IMR-90 (cell line): Measurements from ENCODE around the gene UACA. TPM values are rescaled to one million over a fixed set of nuclear protein-coding genes. Genes with fewer than 3 reads are reported as not detected.

ENCODE experiments used
- ATAC-seq: fragments of 200-7000 bp; cut with Tn5 transposase; 2 replicates; pipeline ENCODE4 v1.9.1; 2020; ENCODE audit warnings: low read depth, mild to moderate bottlenecking, moderate library complexity
- BruUV-seq: library from RNA; stranded (reverse); fragments of 400-500 nt; replicated peaks from 2 replicates; lab custom pipeline; 2021; lab: Mats Ljungman, UMichigan
- CTCF ChIA-PET: fragments of 300-600 bp; formaldehyde crosslinking; extraction: SDS; loops from one replicate; lab custom pipeline; 2021; ENCODE audit warnings: antibody characterized with exemption; lab: Yijun Ruan, JAX
- POLR2A ChIA-PET: fragments of 300-600 bp; sonication (Branson Sonifier 250); formaldehyde crosslinking; loops from one replicate; lab custom pipeline; 2022; ENCODE audit warnings: antibody characterized with exemption; ENCODE audit not compliant: unreplicated experiment; lab: Charles Lee
- DNase-seq: peaks from one replicate; pipeline ENCODE4 v3.0.0; 2013
- H2AFZ ChIP-seq: replicated peaks from 2 replicates; pipeline ENCODE3; 2013; ENCODE audit warnings: low read length, mild to moderate bottlenecking; ENCODE audit not compliant: poor library complexity
- H2AK5ac ChIP-seq: 2 replicates; pipeline ENCODE4 v1.6.1; 2013; ENCODE audit warnings: low read depth, low read length, inconsistent platforms
- H2AK9ac ChIP-seq: replicated peaks from 2 replicates; pipeline ENCODE3; 2013; ENCODE audit warnings: mild to moderate bottlenecking, low read depth, low read length, moderate library complexity; ENCODE audit not compliant: poor library complexity
- H2BK120ac ChIP-seq: 2 replicates; pipeline ENCODE4 v1.6.1; 2013; ENCODE audit warnings: low read depth, low read length, inconsistent platforms
- H2BK15ac ChIP-seq: 3 replicates; pipeline ENCODE4 v1.6.1; 2013; ENCODE audit warnings: low read depth, low read length, inconsistent platforms
- H2BK20ac ChIP-seq: 2 replicates; pipeline ENCODE4 v1.6.1; 2013; ENCODE audit warnings: low read depth, mild to moderate bottlenecking, inconsistent platforms, low read length, moderate library complexity
- H2BK5ac ChIP-seq: 2 replicates; pipeline ENCODE4 v1.6.1; 2013; ENCODE audit warnings: mild to moderate bottlenecking, low read depth, low read length, inconsistent platforms; ENCODE audit not compliant: poor library complexity, severe bottlenecking
- H3K14ac ChIP-seq: replicated peaks from 2 replicates; pipeline ENCODE4 v1.6.1; 2013; ENCODE audit warnings: low read depth, low read length, inconsistent platforms
- H3K18ac ChIP-seq: 2 replicates; pipeline ENCODE4 v1.6.1; 2013; ENCODE audit warnings: low read depth, low read length, control low read depth
- H3K23ac ChIP-seq: 2 replicates; pipeline ENCODE4 v1.6.1; 2013; ENCODE audit warnings: low read depth, low read length, inconsistent platforms
- H3K27ac ChIP-seq: 2 replicates; pipeline ENCODE4 v1.5.1; 2013; ENCODE audit warnings: mild to moderate bottlenecking, control low read depth, low read length; ENCODE audit not compliant: insufficient read depth
- H3K27me3 ChIP-seq: 2 replicates; pipeline ENCODE4 v1.6.1; 2013; ENCODE audit warnings: low read length; ENCODE audit not compliant: control insufficient read depth, insufficient read depth
- H3K36me3 ChIP-seq: 2 replicates; pipeline ENCODE4 v1.6.1; 2013; ENCODE audit warnings: low read length, mixed read lengths; ENCODE audit not compliant: control insufficient read depth, insufficient read depth
- H3K4ac ChIP-seq: 2 replicates; pipeline ENCODE4 v1.6.1; 2013; ENCODE audit warnings: low read depth, low read length, inconsistent platforms
- H3K4me1 ChIP-seq: 2 replicates; pipeline ENCODE4 v1.6.1; 2013; ENCODE audit warnings: low read length, mixed read lengths; ENCODE audit not compliant: control insufficient read depth, insufficient read depth
- H3K4me2 ChIP-seq: 2 replicates; pipeline ENCODE4 v1.6.1; 2013; ENCODE audit warnings: low read depth, mild to moderate bottlenecking, control low read depth, low read length, moderate library complexity
- H3K4me3 ChIP-seq: 2 replicates; pipeline ENCODE4 v1.5.1; 2013; ENCODE audit warnings: low read depth, mild to moderate bottlenecking, control low read depth, low read length, moderate library complexity; ENCODE audit not compliant: insufficient read depth
- H3K56ac ChIP-seq: 2 replicates; pipeline ENCODE4 v1.6.1; 2013; ENCODE audit warnings: low read length, inconsistent platforms; ENCODE audit not compliant: insufficient read depth; ENCODE audit errors: extremely low read depth
- H3K79me1 ChIP-seq, 2 experiments: 2 replicates each; pipeline ENCODE4 v1.6.1; 2013; ENCODE audit warnings: low read length in 2 of 2, inconsistent platforms in 1 of 2, low read depth in 1 of 2
- H3K9ac ChIP-seq: 2 replicates; pipeline ENCODE4 v1.6.1; 2013; ENCODE audit warnings: low read depth, low read length, control low read depth
- H3K9me1 ChIP-seq: 2 replicates; pipeline ENCODE4 v1.6.1; 2013; ENCODE audit warnings: low read length, inconsistent platforms; ENCODE audit not compliant: insufficient read depth
- H3K9me3 ChIP-seq: 2 replicates; pipeline ENCODE4 v1.6.1; 2013; ENCODE audit warnings: low read length; ENCODE audit not compliant: control insufficient read depth, insufficient read depth
- H4K20me1 ChIP-seq: 2 replicates; pipeline ENCODE4 v1.6.1; 2013; ENCODE audit warnings: low read length, inconsistent platforms; ENCODE audit not compliant: insufficient read depth
- H4K5ac ChIP-seq: 2 replicates; pipeline ENCODE4 v1.6.1; 2013; ENCODE audit warnings: mild to moderate bottlenecking, low read depth, low read length, control low read depth
- H4K8ac ChIP-seq, 2 experiments: 2 replicates each; pipeline ENCODE4 v1.6.1; 2013; ENCODE audit warnings: low read depth in 2 of 2, low read length in 2 of 2, control low read depth in 1 of 2, inconsistent platforms in 1 of 2
- H4K91ac ChIP-seq: 2 replicates; pipeline ENCODE4 v1.6.1; 2013; ENCODE audit warnings: low read depth, low read length, inconsistent platforms; ENCODE audit not compliant: insufficient read depth
- BHLHE40 ChIP-seq: fragments of 150-350 bp; IDR thresholded peaks from 2 replicates; pipeline ENCODE4 v1.6.1; 2016; ENCODE audit warnings: mild to moderate bottlenecking, low read depth, low read length
- CEBPB ChIP-seq: IDR thresholded peaks from 2 replicates; pipeline ENCODE4 v1.6.1; 2012; ENCODE audit warnings: low read depth, low read length, improper control_type of control experiment
- CTCF ChIP-seq: conservative IDR thresholded peaks from 2 replicates; pipeline ENCODE4 v1.5.1; 2012; ENCODE audit warnings: mild to moderate bottlenecking, low read depth, low read length, improper control_type of control experiment
- ELK1 ChIP-seq: fragments of 150-350 bp; IDR thresholded peaks from 2 replicates; pipeline ENCODE4 v1.6.1; 2016; ENCODE audit warnings: low read depth, mild to moderate bottlenecking, low read length, moderate library complexity, borderline replicate concordance
- FOS ChIP-seq: fragments of 150-350 bp; IDR thresholded peaks from 2 replicates; pipeline ENCODE4 v1.6.1; 2016; ENCODE audit warnings: low read depth, low read length
- MAFK ChIP-seq: IDR thresholded peaks from 2 replicates; pipeline ENCODE4 v1.6.1; 2012; ENCODE audit warnings: low read depth, low read length, improper control_type of control experiment
- MXI1 ChIP-seq: IDR thresholded peaks from 2 replicates; pipeline ENCODE4 v1.6.1; 2012; ENCODE audit warnings: low read depth, mild to moderate bottlenecking, low read length, moderate library complexity, borderline replicate concordance
- NFE2L2 ChIP-seq: fragments of 150-350 bp; IDR thresholded peaks from 2 replicates; pipeline ENCODE4 v1.6.1; 2016; ENCODE audit warnings: low read depth, mild to moderate bottlenecking, low read length
- POLR2A ChIP-seq: IDR thresholded peaks from 2 replicates; pipeline ENCODE4 v1.6.1; 2012; ENCODE audit warnings: mild to moderate bottlenecking, low read depth, low read length
- RAD21 ChIP-seq: IDR thresholded peaks from 2 replicates; pipeline ENCODE4 v1.6.1; 2012; ENCODE audit warnings: low read length, improper control_type of control experiment
- RCOR1 ChIP-seq: IDR thresholded peaks from 2 replicates; pipeline ENCODE4 v1.6.1; 2012; ENCODE audit warnings: mild to moderate bottlenecking, low read length, improper control_type of control experiment; ENCODE audit not compliant: insufficient replicate concordance
- RFX5 ChIP-seq: IDR thresholded peaks from 2 replicates; pipeline ENCODE4 v1.8.0; 2012; ENCODE audit warnings: low read depth, mild to moderate bottlenecking, low read length, moderate library complexity
- USF2 ChIP-seq: fragments of 150-350 bp; IDR thresholded peaks from 2 replicates; pipeline ENCODE4 v1.6.1; 2017; ENCODE audit warnings: mild to moderate bottlenecking, antibody characterized with exemption, low read length, low read depth
- WGBS, 2 experiments: methylation state at CpG; one replicate each; pipeline versions ENCODE4 v1.1.5 to v1.1.7; 2013; ENCODE audit warnings: missing lambda C conversion rate in 2 of 2; ENCODE audit not compliant: insufficient read length in 1 of 2; ENCODE audit errors: extremely low coverage in 2 of 2; 5-methylcytosine and 5-hydroxymethylcytosine counted together
- dilution Hi-C: fragments of 300-500 bp; cut with HindIII; formaldehyde crosslinking; loops from one replicate; pipeline ENCODE4 v1.14.3; 2018; ENCODE audit warnings: low sequenced_read_pairs; ENCODE audit not compliant: unreplicated experiment
- in situ Hi-C: fragments of 300-500 bp; cut with MboI; formaldehyde crosslinking; loops from 3 replicates; pipeline ENCODE4 v1.14.3; 2019; ENCODE audit warnings: low sequenced_read_pairs, inconsistent platforms, mixed read lengths
- intact Hi-C: fragments of 100-400 bp; cut with micrococcal nuclease; formaldehyde crosslinking; loops from 2 replicates; pipeline ENCODE4 v1.10.0; 2022
- polyA plus RNA-seq, 3 experiments: library from polyadenylated mRNA; depleted of rRNA; stranded (reverse); fragments of >200 nt; gene quantifications; 2 replicates each; pipeline ENCODE4 v1.2.3, GENCODE V29; 2012; ENCODE audit warnings: low replicate concordance in 1 of 3
- total RNA-seq: library from RNA; depleted of rRNA; stranded (reverse); fragments of >200 nt; gene quantifications from 2 replicates; pipeline ENCODE4 v1.2.3, GENCODE V29; 2012

The UACA gene
- total and polyA plus RNA-seq, 2 of the 4 experiments (the other 2 are of a cell fraction), result 156 to 507 TPM

- TF ChIP-seq NFE2L2, result no peak
Measured at GRCh38 chr15:70758790-70759462, 4.4 kb downstream of the UACA start (continued).

GRCh38 chr15:70757627-70758026 is 5.7 kb downstream of the UACA start:
- H4K5ac ChIP-seq, result no peak overlapping the region; the same call in 1 of the 2 replicates
- no peak overlapping the region for H2BK120ac ChIP-seq
- intact Hi-C loops (no loop called here), in situ Hi-C loops (no loop called here), dilution Hi-C loops (no loop called here)
- H3K18ac ChIP-seq, result peak overlapping the region; percentile 24; the same call in 1 of the 2 replicates
- H3K14ac ChIP-seq, result no peak overlapping the region
- H3K4me2 ChIP-seq, result peak overlapping the region; percentile 33
- H3K36me3 ChIP-seq, result no peaks in the 10 kb centered on the region
- H3K4me3 ChIP-seq, result no peak overlapping the region
- no TSS peak for BruUV-seq
- no peak overlapping the region for H4K91ac ChIP-seq
- peak overlapping the region; percentile 21; the same call in 1 of the 2 replicates for H3K4ac ChIP-seq
- no peak overlapping the region for H2AFZ ChIP-seq
- no peak overlapping the region for H2AK9ac ChIP-seq
- H3K9me3 ChIP-seq, result no peaks in the 10 kb centered on the region
- H3K9me1 ChIP-seq, result peaks cover 2% of the 10 kb centered on the region; the same call in 1 of the 2 replicates
- peaks cover 12% of the 10 kb centered on the region for H4K20me1 ChIP-seq
- no peak overlapping the region for H2BK20ac ChIP-seq
- peak overlapping the region in 1 of 2 experiments; percentile 11; a peak in 1 of 4 replicates for H4K8ac ChIP-seq
- peak overlapping the region; percentile 50; the same call in 1 of the 2 replicates for H3K23ac ChIP-seq
- H2BK15ac ChIP-seq, result no peak overlapping the region
- no peak overlapping the region for H2AK5ac ChIP-seq
- ATAC-seq (no peak), DNase-seq (no peak)
- no peak overlapping the region for H3K56ac ChIP-seq
- WGBS, 2 experiments, result no CpG with 5 or more reads among the region's 1 CpG
- ChIA-PET POLR2A (no interaction called here), CTCF (no interaction called here)
- H2BK5ac ChIP-seq, result no peak overlapping the region
- H3K9ac ChIP-seq, result no peak overlapping the region
- peaks cover 7 to 26% of the 10 kb centered on the region in 2 experiments; a peak in 3 of 4 replicates for H3K79me1 ChIP-seq
- no peak overlapping the region for H3K27ac ChIP-seq
- peaks cover 6% of the 10 kb centered on the region for H3K4me1 ChIP-seq
- H3K27me3 ChIP-seq, result no peaks in the 10 kb centered on the region
- TF ChIP-seq POLR2A, result no peak
- no peak for TF ChIP-seq RAD21
- no peak for TF ChIP-seq FOS
- TF ChIP-seq USF2, result no peak
- TF ChIP-seq MXI1, result no peak
- no peak for TF ChIP-seq NFE2L2
- TF ChIP-seq CTCF, result no peak
- TF ChIP-seq RFX5, result no peak
- TF ChIP-seq BHLHE40, result no peak
- TF ChIP-seq MAFK, result no peak
- TF ChIP-seq RCOR1, result no peak
- no peak for TF ChIP-seq ELK1
- TF ChIP-seq CEBPB, result no peak
